MM.1S (cell line): ENCODE measurements around the gene C21orf91.

Experiments
- CTCF ChIP-seq: fragments of 300-600 bp; sonication (generic); IDR thresholded peaks from 2 replicates; pipeline ENCODE4 v1.5.1; 2016; ENCODE audit warnings: antibody characterized with exemption, low read length, mixed read lengths
- EZH2 ChIP-seq: fragments of 300-600 bp; sonication (generic); optimal IDR thresholded peaks from 2 replicates; pipeline ENCODE3; 2017; ENCODE audit warnings: low read depth, mild to moderate bottlenecking, antibody characterized with exemption, low read length, mixed read lengths
- EZH2phosphoT487 ChIP-seq: fragments of 300-600 bp; sonication (generic); IDR thresholded peaks from 2 replicates; pipeline ENCODE4 v1.6.1; 2018; ENCODE audit warnings: antibody characterized with exemption, low read length

GRCh38 chr21:17789656-17790055, 29.5 kb downstream of the C21orf91 start:
- TF ChIP-seq CTCF (no peak), EZH2 (no peak), EZH2phosphoT487 (no peak)
